HK-2 (cell line): ENCODE measurements around the gene SLC16A13.

ENCODE experiments used
- DNase-seq: peaks from one replicate; pipeline ENCODE4 v3.0.0-alpha.2; 2018; ENCODE audit not compliant: unreplicated experiment

Gene SLC16A13

DNA sequence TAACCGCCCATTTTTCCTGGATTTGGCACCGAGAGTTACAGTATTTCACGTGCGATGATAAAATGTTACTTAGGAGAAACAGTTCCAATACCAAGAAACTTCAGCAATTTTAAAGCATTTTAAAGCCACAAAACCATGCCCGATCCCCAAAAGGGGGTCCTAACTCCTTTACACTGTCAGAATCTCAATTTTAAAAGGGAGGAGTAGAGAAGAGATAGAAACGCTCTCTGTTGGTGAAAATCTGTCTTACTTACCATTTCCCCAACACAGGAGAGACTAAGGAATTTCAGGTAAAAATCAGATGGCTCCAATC, 23.9 kb upstream of the SLC16A13 start:
- DNase-seq, result no peak

DNA sequence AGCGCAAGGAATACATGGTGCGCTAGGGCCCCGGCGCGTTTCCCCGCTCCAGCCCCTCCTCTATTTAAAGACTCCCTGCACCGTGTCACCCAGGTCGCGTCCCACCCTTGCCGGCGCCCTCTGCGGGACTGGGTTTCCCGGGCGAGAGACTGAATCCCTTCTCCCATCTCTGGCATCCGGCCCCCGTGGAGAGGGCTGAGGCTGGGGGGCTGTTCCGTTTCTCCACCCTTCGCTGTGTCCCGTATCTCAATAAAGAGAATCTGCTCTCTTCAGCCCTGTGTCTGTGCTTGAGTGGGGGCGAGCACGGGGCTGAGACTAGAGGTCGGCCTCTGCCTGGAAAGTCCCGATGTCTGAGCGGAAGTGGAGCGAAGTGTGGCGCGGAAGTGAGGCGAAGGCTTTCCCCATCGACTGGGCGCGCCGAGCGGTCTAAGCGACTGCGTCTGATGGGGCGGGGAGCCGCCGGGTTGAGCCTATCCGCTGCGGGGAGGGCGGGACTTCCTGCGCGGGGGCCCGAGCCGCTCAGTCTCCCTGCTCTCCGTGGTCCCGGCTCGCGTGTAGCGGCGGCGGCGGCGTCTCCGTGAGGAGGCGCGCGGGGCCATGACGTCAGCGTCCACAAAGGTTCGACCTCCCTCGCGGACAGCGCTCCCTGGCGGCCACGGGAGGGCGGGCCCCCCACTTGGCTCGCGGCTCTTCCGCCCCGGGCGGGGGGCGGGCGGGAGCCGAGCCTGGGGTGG, 21.4 kb upstream of the SLC16A13 start:
- DNase-seq, result peak; percentile 98

DNA sequence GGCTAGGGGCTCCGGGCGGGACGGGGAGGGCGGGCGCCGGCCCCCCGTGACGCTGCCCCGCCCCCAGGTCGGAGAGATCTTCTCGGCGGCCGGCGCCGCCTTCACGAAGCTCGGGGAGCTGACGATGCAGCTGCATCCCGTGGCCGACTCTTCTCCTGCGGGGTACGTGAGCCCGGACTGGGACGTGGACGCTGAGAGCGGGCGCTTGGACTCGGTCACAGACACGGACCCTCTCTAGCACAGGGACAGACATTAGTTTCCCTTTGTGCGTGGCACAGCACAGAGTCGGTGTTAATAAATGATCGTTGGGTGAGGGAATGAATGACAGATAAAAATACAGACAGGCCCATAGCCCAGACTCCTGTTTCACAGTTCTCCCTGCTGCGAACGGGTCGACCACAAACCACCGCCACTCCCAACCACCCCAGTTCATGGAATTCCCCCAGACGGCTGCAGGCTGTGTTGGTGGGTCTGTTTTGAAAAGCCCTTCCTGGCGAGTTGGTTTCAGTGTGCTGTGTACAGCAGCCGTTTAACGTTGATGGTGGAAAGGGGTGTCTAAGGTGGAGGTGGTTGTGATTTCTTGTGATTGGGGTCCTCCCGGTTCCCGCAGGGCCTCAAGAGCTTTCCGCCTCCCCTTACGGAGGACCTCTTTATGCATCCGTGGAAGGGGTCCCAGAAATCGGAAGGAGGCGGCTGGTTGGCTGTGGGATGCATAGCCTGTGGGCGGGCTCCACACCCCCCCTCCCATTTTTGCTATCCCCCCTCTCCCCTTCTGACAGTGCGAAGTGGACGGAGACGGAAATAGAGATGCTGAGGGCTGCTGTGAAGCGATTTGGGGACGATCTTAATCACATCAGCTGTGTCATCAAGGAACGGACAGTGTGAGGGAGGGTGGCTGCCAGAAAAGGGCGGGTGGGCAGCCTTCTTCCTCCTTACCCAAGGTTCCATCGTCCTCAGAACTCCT, 20.5 kb upstream of the SLC16A13 start:
- no peak for DNase-seq

DNA sequence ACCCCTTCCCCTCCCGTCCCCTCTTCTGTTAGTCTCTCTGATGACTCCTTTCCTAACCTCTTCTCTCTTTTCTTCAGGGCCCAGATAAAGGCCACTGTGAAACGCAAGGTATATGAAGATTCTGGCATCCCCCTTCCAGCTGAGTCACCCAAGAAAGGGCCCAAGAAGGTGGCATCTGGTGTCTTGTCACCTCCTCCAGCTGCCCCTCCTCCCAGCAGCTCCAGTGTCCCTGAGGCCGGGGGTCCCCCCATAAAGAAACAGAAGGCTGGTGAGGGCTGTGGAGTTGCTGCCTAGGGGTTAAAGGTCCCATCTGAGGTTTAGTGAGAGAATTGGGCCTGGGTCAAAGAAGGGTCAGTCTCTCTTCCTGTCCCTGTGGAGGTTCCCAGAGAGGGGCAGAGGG, 19.4 kb upstream of the SLC16A13 start:
- no peak for DNase-seq

DNA sequence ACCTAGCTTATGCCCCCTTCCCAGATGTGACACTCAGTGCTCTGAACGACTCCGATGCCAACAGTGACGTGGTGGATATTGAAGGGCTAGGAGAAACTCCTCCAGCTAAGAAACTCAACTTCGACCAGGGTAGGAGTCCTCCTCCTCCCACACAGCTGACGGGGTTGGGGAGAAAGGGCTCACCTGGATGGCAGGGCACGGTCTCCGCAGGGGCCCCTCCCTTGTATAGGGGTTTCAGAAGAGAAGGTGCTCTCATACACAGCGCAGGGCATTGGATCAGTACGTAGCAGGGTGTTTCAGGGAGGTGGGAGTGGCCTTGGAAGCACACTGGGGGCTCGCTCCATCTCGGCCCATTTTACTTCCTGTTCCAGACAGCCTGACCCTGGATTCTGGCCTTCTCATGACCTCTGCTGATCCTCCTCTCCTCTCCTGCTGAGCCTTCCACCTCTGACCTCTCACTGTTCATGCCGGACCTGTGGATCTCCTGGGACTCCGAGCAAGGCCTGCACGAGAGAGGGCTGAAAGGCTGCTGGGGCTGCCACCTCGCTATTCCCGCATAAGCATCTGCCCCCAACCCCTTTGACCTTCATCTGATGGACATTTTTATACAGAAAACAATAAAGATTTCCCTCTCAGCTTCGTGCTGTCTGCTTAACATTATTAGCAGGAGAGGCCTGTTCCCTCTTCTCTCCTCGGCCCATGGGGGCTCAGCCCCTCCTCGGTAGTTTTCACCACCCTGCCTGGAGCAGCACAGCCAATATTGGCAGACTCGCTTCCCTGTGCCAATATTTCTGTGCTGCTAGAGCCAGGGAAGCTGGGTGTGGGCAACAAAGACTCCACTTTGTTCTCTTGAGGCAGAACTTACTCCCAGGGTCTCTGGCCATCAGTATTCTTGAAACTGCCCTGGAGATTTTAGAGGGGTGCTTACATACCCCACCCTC, 18.7 kb upstream of the SLC16A13 start:
- DNase-seq, result no peak

DNA sequence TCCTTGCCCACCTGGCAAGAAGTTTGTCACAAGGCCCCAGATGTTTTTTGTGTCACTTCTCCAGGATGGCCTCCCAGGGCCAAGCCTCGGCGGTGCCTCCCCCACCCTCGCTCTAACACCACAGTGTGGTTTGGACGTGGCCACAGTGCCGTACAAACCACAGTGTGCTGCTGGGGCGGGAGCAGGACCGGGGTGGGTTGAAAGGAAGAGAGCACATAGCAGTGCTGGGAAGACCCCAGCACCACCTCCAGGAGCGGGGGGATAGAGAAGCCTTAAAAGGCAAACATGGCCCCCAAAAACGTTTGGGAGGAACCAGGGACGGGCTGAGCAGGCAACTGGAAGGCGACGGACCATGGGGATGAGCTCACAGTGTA, 18.0 kb upstream of the SLC16A13 start:
- no peak for DNase-seq

DNA sequence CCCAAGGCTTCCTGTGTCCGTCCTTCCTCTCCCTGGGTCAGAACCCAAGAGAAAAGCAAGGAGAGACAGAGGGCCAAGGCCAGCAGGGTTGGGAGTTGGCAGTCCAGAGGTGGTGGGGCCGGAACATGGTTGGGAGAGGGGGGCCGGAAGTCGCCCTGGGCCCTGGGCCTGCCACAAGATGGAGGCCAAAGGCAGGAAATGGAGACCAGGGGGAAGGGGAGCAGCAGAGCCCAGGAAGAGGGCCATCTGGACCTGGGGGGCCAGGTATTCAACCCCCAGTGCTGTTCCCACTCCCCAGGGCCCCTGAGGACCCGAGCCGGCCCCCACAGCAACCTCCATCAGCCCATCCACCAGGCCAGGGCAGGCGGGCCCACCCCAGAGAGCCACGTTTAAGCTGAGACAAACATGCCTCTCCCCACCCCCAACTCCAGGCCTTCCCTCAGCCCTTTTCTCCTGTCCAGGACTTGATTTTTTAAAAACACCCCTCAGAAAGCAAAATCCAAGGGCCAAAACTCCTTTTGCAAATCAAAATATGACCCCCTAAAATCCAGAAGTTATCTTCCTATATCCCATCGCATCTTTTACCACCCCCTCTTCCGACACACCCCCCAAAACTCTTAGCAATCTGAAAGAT, 17.4 kb upstream of the SLC16A13 start:
- no peak for DNase-seq

DNA sequence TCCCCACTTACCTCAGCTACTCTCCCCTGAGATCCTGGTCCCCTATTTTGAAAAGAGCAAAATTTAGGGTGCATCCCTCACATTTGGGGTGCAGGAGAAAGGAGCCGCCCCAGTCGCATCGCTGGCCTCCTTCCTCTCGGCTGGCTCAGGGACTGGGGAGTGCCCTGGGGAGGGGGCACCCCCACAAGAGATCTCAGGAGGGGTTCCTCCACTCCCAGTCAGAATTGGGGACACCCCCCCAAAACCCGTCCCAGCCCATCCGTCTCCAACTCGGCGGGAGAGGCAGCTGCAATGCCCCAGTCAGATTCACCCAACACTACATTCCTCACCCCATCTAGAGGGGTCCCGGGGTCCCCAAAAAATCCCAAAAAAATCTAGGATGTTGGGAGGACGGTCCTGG, 16.4 kb upstream of the SLC16A13 start:
- no peak for DNase-seq

DNA sequence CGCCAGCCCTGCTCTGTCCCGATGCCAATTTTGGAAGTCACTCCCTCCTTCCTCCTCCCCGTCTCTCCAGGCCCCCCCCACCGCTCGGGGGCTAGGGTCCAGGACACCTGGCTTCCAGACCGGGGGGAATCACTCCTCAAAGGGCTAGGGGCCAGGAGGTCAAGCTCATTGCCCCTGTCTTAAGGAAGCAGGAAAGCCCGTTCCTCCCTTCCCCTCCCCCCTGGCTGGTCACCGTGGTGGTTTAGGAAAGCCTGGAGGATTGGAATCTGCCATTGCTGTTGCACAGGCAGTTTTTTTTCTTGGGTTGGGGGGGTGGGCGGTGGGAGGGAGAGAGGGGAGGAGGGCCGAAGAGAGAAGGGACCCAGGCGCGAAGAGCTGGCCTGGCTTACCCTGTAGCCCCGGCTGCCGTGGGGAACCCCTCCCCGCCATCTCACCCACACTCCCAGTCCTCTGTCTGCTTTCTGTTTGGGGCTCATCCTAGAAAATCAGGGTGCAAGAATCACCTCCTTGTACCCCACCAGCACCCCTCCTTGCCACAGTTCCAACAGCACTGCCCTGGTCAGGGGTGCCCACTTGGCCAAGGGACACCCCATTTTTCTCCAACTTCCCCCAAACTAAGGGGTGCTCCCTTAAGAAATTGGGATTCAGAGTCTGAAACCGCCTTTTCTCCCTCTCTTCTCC, 15.8 kb upstream of the SLC16A13 start:
- no peak for DNase-seq

DNA sequence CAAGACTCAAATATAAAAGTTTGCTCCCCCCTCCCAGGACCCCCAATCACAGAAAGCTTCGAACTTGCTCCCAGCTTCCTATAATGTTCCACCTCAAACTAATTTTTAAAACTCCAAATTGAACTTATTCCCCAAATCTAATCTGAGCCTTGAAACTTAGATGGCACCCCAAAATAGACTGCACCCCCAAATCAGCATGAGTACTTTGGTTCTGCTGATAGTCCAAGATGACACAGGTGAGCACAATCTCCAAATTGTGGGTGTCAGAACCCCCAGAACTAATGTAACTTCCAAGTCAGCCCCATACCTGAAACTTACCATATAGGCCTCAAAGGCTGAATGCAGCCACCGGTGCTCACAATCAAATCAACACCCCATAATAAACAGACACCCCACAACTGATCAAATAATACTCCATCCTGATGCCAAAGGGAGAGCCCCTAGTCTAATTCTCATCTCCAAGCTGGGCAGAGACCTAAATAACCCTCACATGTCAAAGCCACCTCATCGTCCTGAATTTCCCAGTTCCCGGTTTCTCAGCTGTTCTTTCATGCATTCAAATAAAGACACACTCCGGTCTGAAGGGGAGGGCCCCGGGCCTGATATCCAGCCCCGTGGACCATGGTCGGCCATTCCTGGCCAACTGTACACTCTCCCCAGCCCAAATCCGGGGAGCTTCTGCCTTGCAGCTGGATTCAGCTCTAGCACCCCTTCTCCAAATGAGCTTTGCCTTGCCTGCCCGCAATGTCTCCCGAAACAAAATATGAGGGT, 14.7 kb upstream of the SLC16A13 start:
- DNase-seq, result no peak

DNA sequence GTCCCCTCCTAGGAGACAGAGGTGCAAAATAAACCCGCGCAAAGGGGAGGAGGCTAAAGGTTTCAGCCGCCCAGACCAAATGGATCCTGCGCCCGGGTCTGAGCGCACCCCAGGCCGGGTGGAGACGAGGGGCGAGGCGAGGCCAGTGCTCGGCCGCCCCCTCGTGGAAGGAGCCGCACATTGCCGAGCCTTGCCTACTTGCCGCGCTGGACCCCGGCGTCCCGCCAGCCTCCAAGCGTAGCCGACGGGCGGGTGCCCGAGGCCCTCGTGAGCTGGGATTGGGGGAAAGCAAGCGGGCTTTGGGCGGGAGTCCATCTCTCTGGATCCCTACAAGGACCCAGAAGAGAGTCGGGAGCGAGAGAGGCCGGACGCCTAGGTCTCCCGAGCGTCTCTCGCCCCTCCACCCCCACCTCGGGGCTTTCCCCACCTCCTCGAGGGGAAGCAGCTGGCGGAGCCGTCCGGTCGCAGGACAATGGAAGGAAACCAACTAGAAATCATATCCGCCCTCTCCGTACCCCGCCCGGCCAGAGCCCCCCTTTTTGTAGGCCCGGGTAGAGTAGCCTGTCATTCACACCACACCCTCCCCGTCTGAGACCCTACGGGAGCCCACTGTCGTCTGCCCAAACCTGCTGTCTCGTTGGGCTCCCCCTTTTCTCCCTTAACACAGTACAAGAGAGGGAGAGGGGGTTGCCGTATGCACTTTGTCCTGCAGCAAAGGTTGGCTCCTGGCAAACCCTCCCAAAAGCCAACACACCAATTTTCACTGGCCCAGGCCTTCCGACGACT, 13.6 kb upstream of the SLC16A13 start:
- DNase-seq, result peak; percentile 82

DNA sequence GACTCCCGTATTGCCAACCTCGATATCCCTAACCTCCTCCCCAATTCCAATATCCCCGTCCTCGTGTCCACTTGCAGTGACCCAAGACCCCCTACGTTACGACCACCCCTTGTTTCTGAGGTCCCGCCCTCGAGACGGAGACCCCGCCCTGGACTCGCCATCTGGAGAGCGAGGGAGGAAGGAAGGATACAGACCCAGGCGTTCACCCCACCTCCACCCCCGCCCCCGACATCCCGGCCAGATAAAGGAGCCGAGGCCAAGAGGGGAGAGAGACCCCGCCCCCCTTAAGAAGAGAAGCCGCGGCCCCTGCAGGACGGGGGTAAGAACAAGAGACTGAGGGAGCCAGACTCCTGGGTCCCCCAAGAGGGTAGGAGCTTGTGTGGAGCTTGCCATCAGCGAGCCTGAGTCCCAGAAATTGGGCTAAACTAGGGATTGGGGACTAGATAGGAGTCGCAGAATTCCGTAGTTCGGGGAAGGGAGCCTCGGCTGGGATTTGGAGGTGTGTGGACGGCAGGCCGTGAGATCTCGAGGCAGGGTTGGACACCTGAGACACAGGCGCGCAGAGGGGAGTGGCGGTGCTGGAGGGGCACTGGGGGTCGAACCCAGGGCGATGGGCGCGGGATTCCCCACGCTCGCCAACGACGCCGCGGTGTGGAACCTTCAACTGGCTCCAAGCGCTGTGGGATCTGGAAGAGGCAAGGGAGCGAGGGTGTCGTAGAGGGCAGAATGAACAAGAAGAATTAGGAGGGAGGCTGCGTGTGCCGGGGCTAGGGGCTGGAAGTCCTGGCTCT, 12.8 kb upstream of the SLC16A13 start, which contains the start of gene BCL6B:
BCL6B (plus strand) TSS at position 270 of the 791 bp plus-strand sequence. CDS start 622 bp downstream, outside the sequence.
- DNase-seq, result no peak

DNA sequence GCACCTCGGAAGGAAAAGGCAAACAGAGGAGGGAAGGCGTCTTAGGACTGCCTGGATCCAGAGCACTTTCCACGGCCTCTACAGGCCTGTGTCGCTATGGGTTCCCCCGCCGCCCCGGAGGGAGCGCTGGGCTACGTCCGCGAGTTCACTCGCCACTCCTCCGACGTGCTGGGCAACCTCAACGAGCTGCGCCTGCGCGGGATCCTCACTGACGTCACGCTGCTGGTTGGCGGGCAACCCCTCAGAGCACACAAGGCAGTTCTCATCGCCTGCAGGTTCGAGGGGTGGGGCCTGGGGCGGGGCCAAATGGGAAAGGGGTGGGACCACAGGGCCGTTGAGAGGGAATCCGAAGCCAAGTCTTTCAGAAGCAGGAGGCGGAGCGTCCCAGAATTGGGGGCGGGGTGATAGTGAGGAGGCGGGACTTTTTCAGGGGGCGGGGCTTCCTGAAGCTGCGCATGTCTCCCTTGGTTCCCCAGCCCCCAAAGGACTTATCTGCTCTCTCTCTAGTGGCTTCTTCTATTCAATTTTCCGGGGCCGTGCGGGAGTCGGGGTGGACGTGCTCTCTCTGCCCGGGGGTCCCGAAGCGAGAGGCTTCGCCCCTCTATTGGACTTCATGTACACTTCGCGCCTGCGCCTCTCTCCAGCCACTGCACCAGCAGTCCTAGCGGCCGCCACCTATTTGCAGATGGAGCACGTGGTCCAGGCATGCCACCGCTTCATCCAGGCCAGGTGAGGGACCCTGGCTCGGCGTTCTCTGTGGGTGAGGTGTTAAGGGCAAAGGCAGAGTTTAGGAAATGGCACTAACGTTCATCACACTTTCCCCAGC, 12.0 kb upstream of the SLC16A13 start:
- DNase-seq, result no peak

DNA sequence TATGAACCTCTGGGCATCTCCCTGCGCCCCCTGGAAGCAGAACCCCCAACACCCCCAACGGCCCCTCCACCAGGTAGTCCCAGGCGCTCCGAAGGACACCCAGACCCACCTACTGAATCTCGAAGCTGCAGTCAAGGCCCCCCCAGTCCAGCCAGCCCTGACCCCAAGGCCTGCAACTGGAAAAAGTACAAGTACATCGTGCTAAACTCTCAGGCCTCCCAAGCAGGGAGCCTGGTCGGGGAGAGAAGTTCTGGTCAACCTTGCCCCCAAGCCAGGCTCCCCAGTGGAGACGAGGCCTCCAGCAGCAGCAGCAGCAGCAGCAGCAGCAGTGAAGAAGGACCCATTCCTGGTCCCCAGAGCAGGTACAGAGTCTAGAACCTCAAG, 11.4 kb upstream of the SLC16A13 start:
- DNase-seq, result no peak

DNA sequence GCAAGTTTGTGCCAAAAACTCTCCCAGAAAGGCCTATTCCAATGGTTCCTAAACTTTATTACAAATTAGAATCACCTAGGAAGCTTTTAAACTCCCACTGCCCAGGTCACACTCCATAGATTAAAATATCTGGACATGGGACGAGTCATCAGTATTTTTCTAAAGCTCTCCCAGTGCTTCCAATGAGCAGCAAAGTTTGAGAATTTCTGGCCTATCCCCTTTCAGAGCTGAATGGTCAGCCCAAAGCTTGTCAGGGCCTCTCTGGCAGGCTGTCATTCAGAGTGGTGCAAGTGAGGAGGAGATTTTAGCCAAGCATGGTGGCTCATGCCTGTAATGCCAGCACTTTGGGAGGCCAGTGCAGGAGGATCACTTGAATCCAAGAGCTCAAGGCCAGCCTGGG, 10.6 kb upstream of the SLC16A13 start:
- no peak for DNase-seq

DNA sequence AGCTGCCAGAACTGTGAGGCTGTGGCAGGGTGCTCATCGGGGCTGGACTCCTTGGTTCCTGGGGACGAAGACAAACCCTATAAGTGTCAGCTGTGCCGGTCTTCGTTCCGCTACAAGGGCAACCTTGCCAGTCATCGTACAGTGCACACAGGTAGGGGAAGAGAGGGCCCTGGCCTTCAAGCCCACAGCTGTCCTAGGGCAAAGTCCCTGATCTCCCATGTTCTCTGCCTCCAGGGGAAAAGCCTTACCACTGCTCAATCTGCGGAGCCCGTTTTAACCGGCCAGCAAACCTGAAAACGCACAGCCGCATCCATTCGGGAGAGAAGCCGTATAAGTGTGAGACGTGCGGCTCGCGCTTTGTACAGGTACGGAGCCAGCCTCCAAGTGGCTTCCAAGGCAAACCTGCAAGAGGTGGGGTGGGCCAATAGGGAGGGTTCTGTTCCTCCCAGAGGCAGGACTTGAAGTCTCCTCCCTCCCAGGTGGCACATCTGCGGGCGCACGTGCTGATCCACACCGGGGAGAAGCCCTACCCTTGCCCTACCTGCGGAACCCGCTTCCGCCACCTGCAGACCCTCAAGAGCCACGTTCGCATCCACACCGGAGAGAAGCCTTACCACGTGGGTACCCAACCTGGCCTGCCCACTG, 9.2 kb upstream of the SLC16A13 start:
- DNase-seq, result no peak

DNA sequence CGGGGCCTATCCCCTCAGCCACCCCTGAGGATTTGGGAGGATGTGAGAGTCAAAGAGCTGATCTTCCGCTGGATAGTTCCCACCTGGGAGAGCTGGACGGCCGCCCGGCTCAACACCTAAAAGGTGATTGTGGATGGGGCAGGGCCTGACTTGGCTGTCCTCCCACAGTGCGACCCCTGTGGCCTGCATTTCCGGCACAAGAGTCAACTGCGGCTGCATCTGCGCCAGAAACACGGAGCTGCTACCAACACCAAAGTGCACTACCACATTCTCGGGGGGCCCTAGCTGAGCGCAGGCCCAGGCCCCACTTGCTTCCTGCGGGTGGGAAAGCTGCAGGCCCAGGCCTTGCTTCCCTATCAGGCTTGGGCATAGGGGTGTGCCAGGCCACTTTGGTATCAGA, 8.5 kb upstream of the SLC16A13 start:
- DNase-seq, result no peak
